B cell (primary cell): ENCODE measurements around the gene SLC18A3.

Experiments used
- CTCF ChIP-seq: fragments of 200-600 bp; IDR thresholded peaks from one replicate; pipeline ENCODE4 v1.8.0; 2022; ENCODE audit warnings: antibody characterized with exemption, mild to moderate bottlenecking
- EZH2 ChIP-seq: IDR thresholded peaks from 2 replicates; pipeline ENCODE4 v1.6.1; 2012; ENCODE audit warnings: borderline replicate concordance, low read depth, mild to moderate bottlenecking, moderate library complexity, low read length; ENCODE audit not compliant: insufficient read depth, poor library complexity, severe bottlenecking

- TF ChIP-seq CTCF: no peak
- no peak for TF ChIP-seq EZH2
Observed at GRCh38 chr10:49653273-49653929, 43.3 kb downstream of the SLC18A3 start.
